ENCODE results near the gene RAB17. TPM values are rescaled to one million over a fixed set of nuclear protein-coding genes. Genes with fewer than 3 reads are reported as not detected.

RAB17 gene
- total and polyA plus RNA-seq, 2 of the 4 experiments (the other 2 are of a cell fraction): 0.41 TPM; not detected in 1

GRCh38 chr2:237593596-237594320 is 3.2 kb upstream of the RAB17 start:
- Histone ChIP-seq H2BK20ac (ENCODE audit: low read depth, low read length) (no peak overlapping the region), H3K4me2 (ENCODE audit: low read depth, low read length) (no peak overlapping the region), H3K14ac (replicated peaks; ENCODE audit: low read depth, low read length) (no peak overlapping the region), H2AFZ (replicated peaks; ENCODE audit: low read length, poor library complexity) (no peak overlapping the region), H2BK15ac (ENCODE audit: low read depth, low read length) (no peak overlapping the region), H4K20me1 (ENCODE audit: insufficient read depth, low read length) (no peaks in the 10 kb centered on the region), H2AK9ac (replicated peaks; ENCODE audit: low read depth, low read length, poor library complexity) (peak overlapping the region; percentile 25), H3K27ac (ENCODE audit: insufficient read depth, low read length) (no peak overlapping the region), H2BK5ac (ENCODE audit: low read depth, low read length, poor library complexity, severe bottlenecking) (no peak overlapping the region), H3K9ac (ENCODE audit: low read depth, low read length) (no peak overlapping the region), H4K91ac (ENCODE audit: insufficient read depth, low read depth, low read length) (no peak overlapping the region), H3K4ac (ENCODE audit: low read depth, low read length) (no peak overlapping the region), H3K79me1 (ENCODE audit: low read depth in 1 of 2, low read length in 2 of 2) (no peaks in the 10 kb centered on the region), H3K36me3 (ENCODE audit: control insufficient read depth, insufficient read depth, low read length) (no peaks in the 10 kb centered on the region), H3K27me3 (ENCODE audit: control insufficient read depth, insufficient read depth, low read length) (no peaks in the 10 kb centered on the region), H2BK120ac (ENCODE audit: low read depth, low read length) (no peak overlapping the region), H3K4me3 (ENCODE audit: insufficient read depth, low read depth, low read length) (no peak overlapping the region), H3K23ac (ENCODE audit: low read depth, low read length) (no peak overlapping the region), H4K5ac (ENCODE audit: low read depth, low read length) (no peak overlapping the region), H3K18ac (ENCODE audit: low read depth, low read length) (no peak overlapping the region), H3K4me1 (ENCODE audit: control insufficient read depth, insufficient read depth, low read length) (peaks cover 6% of the 10 kb centered on the region), H3K9me1 (ENCODE audit: insufficient read depth, low read length) (no peaks in the 10 kb centered on the region), H2AK5ac (ENCODE audit: low read depth, low read length) (peak overlapping the region; percentile 26; the same call in 1 of the 2 replicates), H3K56ac (ENCODE audit: extremely low read depth, insufficient read depth, low read length) (no peak overlapping the region), H3K9me3 (ENCODE audit: control insufficient read depth, insufficient read depth, low read length) (no peaks in the 10 kb centered on the region), H4K8ac (ENCODE audit: low read depth in 2 of 2, low read length in 2 of 2) (no peak overlapping the region)
- POLR2A ChIA-PET (ENCODE audit: unreplicated experiment): no interaction called here
- no peak for TF ChIP-seq USF2 (IDR thresholded peaks at IDR 0.05; ENCODE audit: low read depth, low read length)
- TF ChIP-seq MAFK (IDR thresholded peaks at IDR 0.05; ENCODE audit: low read depth, low read length): no peak
- no peak for TF ChIP-seq MAZ (IDR thresholded peaks at IDR 0.05; ENCODE audit: borderline replicate concordance, low read depth, low read length)
- no peak for TF ChIP-seq CHD1 (IDR thresholded peaks at IDR 0.05; ENCODE audit: low read depth, low read length)
- TF ChIP-seq RCOR1 (IDR thresholded peaks at IDR 0.05; ENCODE audit: insufficient replicate concordance, low read length): no peak
- TF ChIP-seq, protein P1, sequence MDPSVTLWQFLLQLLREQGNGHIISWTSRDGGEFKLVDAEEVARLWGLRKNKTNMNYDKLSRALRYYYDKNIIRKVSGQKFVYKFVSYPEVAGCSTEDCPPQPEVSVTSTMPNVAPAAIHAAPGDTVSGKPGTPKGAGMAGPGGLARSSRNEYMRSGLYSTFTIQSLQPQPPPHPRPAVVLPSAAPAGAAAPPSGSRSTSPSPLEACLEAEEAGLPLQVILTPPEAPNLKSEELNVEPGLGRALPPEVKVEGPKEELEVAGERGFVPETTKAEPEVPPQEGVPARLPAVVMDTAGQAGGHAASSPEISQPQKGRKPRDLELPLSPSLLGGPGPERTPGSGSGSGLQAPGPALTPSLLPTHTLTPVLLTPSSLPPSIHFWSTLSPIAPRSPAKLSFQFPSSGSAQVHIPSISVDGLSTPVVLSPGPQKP (IDR thresholded peaks at IDR 0.05; ENCODE audit: borderline replicate concordance, low read depth, low read length): no peak
- TF ChIP-seq, protein P2, sequence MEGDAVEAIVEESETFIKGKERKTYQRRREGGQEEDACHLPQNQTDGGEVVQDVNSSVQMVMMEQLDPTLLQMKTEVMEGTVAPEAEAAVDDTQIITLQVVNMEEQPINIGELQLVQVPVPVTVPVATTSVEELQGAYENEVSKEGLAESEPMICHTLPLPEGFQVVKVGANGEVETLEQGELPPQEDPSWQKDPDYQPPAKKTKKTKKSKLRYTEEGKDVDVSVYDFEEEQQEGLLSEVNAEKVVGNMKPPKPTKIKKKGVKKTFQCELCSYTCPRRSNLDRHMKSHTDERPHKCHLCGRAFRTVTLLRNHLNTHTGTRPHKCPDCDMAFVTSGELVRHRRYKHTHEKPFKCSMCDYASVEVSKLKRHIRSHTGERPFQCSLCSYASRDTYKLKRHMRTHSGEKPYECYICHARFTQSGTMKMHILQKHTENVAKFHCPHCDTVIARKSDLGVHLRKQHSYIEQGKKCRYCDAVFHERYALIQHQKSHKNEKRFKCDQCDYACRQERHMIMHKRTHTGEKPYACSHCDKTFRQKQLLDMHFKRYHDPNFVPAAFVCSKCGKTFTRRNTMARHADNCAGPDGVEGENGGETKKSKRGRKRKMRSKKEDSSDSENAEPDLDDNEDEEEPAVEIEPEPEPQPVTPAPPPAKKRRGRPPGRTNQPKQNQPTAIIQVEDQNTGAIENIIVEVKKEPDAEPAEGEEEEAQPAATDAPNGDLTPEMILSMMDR (conservative IDR thresholded peaks at IDR 0.05; ENCODE audit: low read depth, low read length): no peak
- TF ChIP-seq BHLHE40 (IDR thresholded peaks at IDR 0.05; ENCODE audit: low read depth, low read length): no peak
- TF ChIP-seq POLR2A (IDR thresholded peaks at IDR 0.05; ENCODE audit: low read depth, low read length): no peak
- no peak for TF ChIP-seq SMC3 (IDR thresholded peaks at IDR 0.05; ENCODE audit: low read depth, low read length)
- no peak for TF ChIP-seq FOS (IDR thresholded peaks at IDR 0.05; ENCODE audit: low read depth, low read length)
- TF ChIP-seq CEBPB (IDR thresholded peaks at IDR 0.05; ENCODE audit: low read depth, low read length): no peak
- TF ChIP-seq NFE2L2 (IDR thresholded peaks at IDR 0.05; ENCODE audit: low read depth, low read length): no peak
- TF ChIP-seq MXI1 (IDR thresholded peaks at IDR 0.05; ENCODE audit: borderline replicate concordance, low read depth, low read length): no peak
- TF ChIP-seq RFX5 (IDR thresholded peaks at IDR 0.05; ENCODE audit: low read depth, low read length): no peak
- TF ChIP-seq RAD21 (IDR thresholded peaks at IDR 0.05; ENCODE audit: low read length): no peak
- intact Hi-C loops (cut with micrococcal nuclease): no loop called here
- ATAC-seq (ENCODE audit: low read depth): no peak
- CTCF ChIA-PET: no interaction called here
- 73% methylated on average over 5 of the region's 17 CpGs; no CpG with 5 or more reads in 1 of the 2 experiments for WGBS, 2 experiments (ENCODE audit: extremely low coverage in 2 of 2, insufficient read length in 1 of 2)
- dilution Hi-C loops (cut with HindIII; ENCODE audit: low sequenced_read_pairs, unreplicated experiment): no loop called here
- no peak for DNase-seq
- BruUV-seq (replicated peaks): no TSS peak
- in situ Hi-C loops (cut with MboI; ENCODE audit: low sequenced_read_pairs): loop anchor here (5.0 kb wide), 1 partner anchor 149 kb away; no protein-coding TSS in a partner anchor

All from IMR-90 (cell line).